IMR-90 (cell line): ENCODE results near the gene HOXB2. TPM values are rescaled to one million over a fixed set of nuclear protein-coding genes. Genes with fewer than 3 reads are reported as not detected.

Experiments
- ATAC-seq: fragments of 200-7000 bp; cut with Tn5 transposase; 2 replicates; pipeline ENCODE4 v1.9.1; 2020; ENCODE audit warnings: low read depth, mild to moderate bottlenecking, moderate library complexity
- BruUV-seq: library from RNA; stranded (reverse); fragments of 400-500 nt; replicated peaks from 2 replicates; lab custom pipeline; 2021; lab: Mats Ljungman, UMichigan
- CTCF ChIA-PET: fragments of 300-600 bp; formaldehyde crosslinking; extraction: SDS; loops from one replicate; lab custom pipeline; 2021; ENCODE audit warnings: antibody characterized with exemption; lab: Yijun Ruan, JAX
- POLR2A ChIA-PET: fragments of 300-600 bp; sonication (Branson Sonifier 250); formaldehyde crosslinking; loops from one replicate; lab custom pipeline; 2022; ENCODE audit warnings: antibody characterized with exemption; ENCODE audit not compliant: unreplicated experiment; lab: Charles Lee
- DNase-seq: peaks from one replicate; pipeline ENCODE4 v3.0.0; 2013
- H2AFZ ChIP-seq: replicated peaks from 2 replicates; pipeline ENCODE3; 2013; ENCODE audit warnings: low read length, mild to moderate bottlenecking; ENCODE audit not compliant: poor library complexity
- H2AK5ac ChIP-seq: 2 replicates; pipeline ENCODE4 v1.6.1; 2013; ENCODE audit warnings: low read depth, low read length, inconsistent platforms
- H2AK9ac ChIP-seq: replicated peaks from 2 replicates; pipeline ENCODE3; 2013; ENCODE audit warnings: mild to moderate bottlenecking, low read depth, low read length, moderate library complexity; ENCODE audit not compliant: poor library complexity
- H2BK120ac ChIP-seq: 2 replicates; pipeline ENCODE4 v1.6.1; 2013; ENCODE audit warnings: low read depth, low read length, inconsistent platforms
- H2BK15ac ChIP-seq: 3 replicates; pipeline ENCODE4 v1.6.1; 2013; ENCODE audit warnings: low read depth, low read length, inconsistent platforms
- H2BK20ac ChIP-seq: 2 replicates; pipeline ENCODE4 v1.6.1; 2013; ENCODE audit warnings: low read depth, mild to moderate bottlenecking, inconsistent platforms, low read length, moderate library complexity
- H2BK5ac ChIP-seq: 2 replicates; pipeline ENCODE4 v1.6.1; 2013; ENCODE audit warnings: mild to moderate bottlenecking, low read depth, low read length, inconsistent platforms; ENCODE audit not compliant: poor library complexity, severe bottlenecking
- H3K14ac ChIP-seq: replicated peaks from 2 replicates; pipeline ENCODE4 v1.6.1; 2013; ENCODE audit warnings: low read depth, low read length, inconsistent platforms
- H3K18ac ChIP-seq: 2 replicates; pipeline ENCODE4 v1.6.1; 2013; ENCODE audit warnings: low read depth, low read length, control low read depth
- H3K23ac ChIP-seq: 2 replicates; pipeline ENCODE4 v1.6.1; 2013; ENCODE audit warnings: low read depth, low read length, inconsistent platforms
- H3K27ac ChIP-seq: 2 replicates; pipeline ENCODE4 v1.5.1; 2013; ENCODE audit warnings: mild to moderate bottlenecking, control low read depth, low read length; ENCODE audit not compliant: insufficient read depth
- H3K27me3 ChIP-seq: 2 replicates; pipeline ENCODE4 v1.6.1; 2013; ENCODE audit warnings: low read length; ENCODE audit not compliant: control insufficient read depth, insufficient read depth
- H3K36me3 ChIP-seq: 2 replicates; pipeline ENCODE4 v1.6.1; 2013; ENCODE audit warnings: low read length, mixed read lengths; ENCODE audit not compliant: control insufficient read depth, insufficient read depth
- H3K4ac ChIP-seq: 2 replicates; pipeline ENCODE4 v1.6.1; 2013; ENCODE audit warnings: low read depth, low read length, inconsistent platforms
- H3K4me1 ChIP-seq: 2 replicates; pipeline ENCODE4 v1.6.1; 2013; ENCODE audit warnings: low read length, mixed read lengths; ENCODE audit not compliant: control insufficient read depth, insufficient read depth
- H3K4me2 ChIP-seq: 2 replicates; pipeline ENCODE4 v1.6.1; 2013; ENCODE audit warnings: low read depth, mild to moderate bottlenecking, control low read depth, low read length, moderate library complexity
- H3K4me3 ChIP-seq: 2 replicates; pipeline ENCODE4 v1.5.1; 2013; ENCODE audit warnings: low read depth, mild to moderate bottlenecking, control low read depth, low read length, moderate library complexity; ENCODE audit not compliant: insufficient read depth
- H3K56ac ChIP-seq: 2 replicates; pipeline ENCODE4 v1.6.1; 2013; ENCODE audit warnings: low read length, inconsistent platforms; ENCODE audit not compliant: insufficient read depth; ENCODE audit errors: extremely low read depth
- H3K79me1 ChIP-seq, 2 experiments: 2 replicates each; pipeline ENCODE4 v1.6.1; 2013; ENCODE audit warnings: low read length in 2 of 2, inconsistent platforms in 1 of 2, low read depth in 1 of 2
- H3K9ac ChIP-seq: 2 replicates; pipeline ENCODE4 v1.6.1; 2013; ENCODE audit warnings: low read depth, low read length, control low read depth
- H3K9me1 ChIP-seq: 2 replicates; pipeline ENCODE4 v1.6.1; 2013; ENCODE audit warnings: low read length, inconsistent platforms; ENCODE audit not compliant: insufficient read depth
- H3K9me3 ChIP-seq: 2 replicates; pipeline ENCODE4 v1.6.1; 2013; ENCODE audit warnings: low read length; ENCODE audit not compliant: control insufficient read depth, insufficient read depth
- H4K20me1 ChIP-seq: 2 replicates; pipeline ENCODE4 v1.6.1; 2013; ENCODE audit warnings: low read length, inconsistent platforms; ENCODE audit not compliant: insufficient read depth
- H4K5ac ChIP-seq: 2 replicates; pipeline ENCODE4 v1.6.1; 2013; ENCODE audit warnings: mild to moderate bottlenecking, low read depth, low read length, control low read depth
- H4K8ac ChIP-seq, 2 experiments: 2 replicates each; pipeline ENCODE4 v1.6.1; 2013; ENCODE audit warnings: low read depth in 2 of 2, low read length in 2 of 2, control low read depth in 1 of 2, inconsistent platforms in 1 of 2
- H4K91ac ChIP-seq: 2 replicates; pipeline ENCODE4 v1.6.1; 2013; ENCODE audit warnings: low read depth, low read length, inconsistent platforms; ENCODE audit not compliant: insufficient read depth
- BHLHE40 ChIP-seq: fragments of 150-350 bp; IDR thresholded peaks from 2 replicates; pipeline ENCODE4 v1.6.1; 2016; ENCODE audit warnings: mild to moderate bottlenecking, low read depth, low read length
- CEBPB ChIP-seq: IDR thresholded peaks from 2 replicates; pipeline ENCODE4 v1.6.1; 2012; ENCODE audit warnings: low read depth, low read length, improper control_type of control experiment
- CHD1 ChIP-seq: IDR thresholded peaks from 2 replicates; pipeline ENCODE4 v1.6.1; 2012; ENCODE audit warnings: low read depth, low read length, improper control_type of control experiment
- FOS ChIP-seq: fragments of 150-350 bp; IDR thresholded peaks from 2 replicates; pipeline ENCODE4 v1.6.1; 2016; ENCODE audit warnings: low read depth, low read length
- MAFK ChIP-seq: IDR thresholded peaks from 2 replicates; pipeline ENCODE4 v1.6.1; 2012; ENCODE audit warnings: low read depth, low read length, improper control_type of control experiment
- MAZ ChIP-seq: IDR thresholded peaks from 2 replicates; pipeline ENCODE4 v1.6.1; 2012; ENCODE audit warnings: low read depth, mild to moderate bottlenecking, low read length, improper control_type of control experiment, moderate library complexity, borderline replicate concordance
- RAD21 ChIP-seq: IDR thresholded peaks from 2 replicates; pipeline ENCODE4 v1.6.1; 2012; ENCODE audit warnings: low read length, improper control_type of control experiment
- RCOR1 ChIP-seq: IDR thresholded peaks from 2 replicates; pipeline ENCODE4 v1.6.1; 2012; ENCODE audit warnings: mild to moderate bottlenecking, low read length, improper control_type of control experiment; ENCODE audit not compliant: insufficient replicate concordance
- RFX5 ChIP-seq: IDR thresholded peaks from 2 replicates; pipeline ENCODE4 v1.8.0; 2012; ENCODE audit warnings: low read depth, mild to moderate bottlenecking, low read length, moderate library complexity
- SMC3 ChIP-seq: fragments of 150-350 bp; IDR thresholded peaks from 2 replicates; pipeline ENCODE4 v1.6.1; 2016; ENCODE audit warnings: low read depth, mild to moderate bottlenecking, antibody characterized with exemption, low read length, moderate library complexity
- WGBS, 2 experiments: methylation state at CpG; one replicate each; pipeline versions ENCODE4 v1.1.5 to v1.1.7; 2013; ENCODE audit warnings: missing lambda C conversion rate in 2 of 2; ENCODE audit not compliant: insufficient read length in 1 of 2; ENCODE audit errors: extremely low coverage in 2 of 2; 5-methylcytosine and 5-hydroxymethylcytosine counted together
- dilution Hi-C: fragments of 300-500 bp; cut with HindIII; formaldehyde crosslinking; loops from one replicate; pipeline ENCODE4 v1.14.3; 2018; ENCODE audit warnings: low sequenced_read_pairs; ENCODE audit not compliant: unreplicated experiment
- in situ Hi-C: fragments of 300-500 bp; cut with MboI; formaldehyde crosslinking; loops from 3 replicates; pipeline ENCODE4 v1.14.3; 2019; ENCODE audit warnings: low sequenced_read_pairs, inconsistent platforms, mixed read lengths
- intact Hi-C: fragments of 100-400 bp; cut with micrococcal nuclease; formaldehyde crosslinking; loops from 2 replicates; pipeline ENCODE4 v1.10.0; 2022
- polyA plus RNA-seq, 3 experiments: library from polyadenylated mRNA; depleted of rRNA; stranded (reverse); fragments of >200 nt; gene quantifications; 2 replicates each; pipeline ENCODE4 v1.2.3, GENCODE V29; 2012; ENCODE audit warnings: low replicate concordance in 1 of 3
- total RNA-seq: library from RNA; depleted of rRNA; stranded (reverse); fragments of >200 nt; gene quantifications from 2 replicates; pipeline ENCODE4 v1.2.3, GENCODE V29; 2012
- TF ChIP-seq, protein P1 (sequence below): fragments of 150-350 bp; IDR thresholded peaks from 2 replicates; pipeline ENCODE4 v1.6.1; 2016; ENCODE audit warnings: low read depth, mild to moderate bottlenecking, low read length, moderate library complexity, borderline replicate concordance
- TF ChIP-seq, protein P2 (sequence below): fragments of 150-350 bp; IDR thresholded peaks from 2 replicates; pipeline ENCODE4 v1.6.1; 2017; ENCODE audit warnings: mild to moderate bottlenecking, antibody characterized with exemption, low read length, low read depth

The HOXB2 gene
- total and polyA plus RNA-seq, 2 of the 4 experiments (the other 2 are of a cell fraction), result 2.7 to 29.9 TPM

DNA sequence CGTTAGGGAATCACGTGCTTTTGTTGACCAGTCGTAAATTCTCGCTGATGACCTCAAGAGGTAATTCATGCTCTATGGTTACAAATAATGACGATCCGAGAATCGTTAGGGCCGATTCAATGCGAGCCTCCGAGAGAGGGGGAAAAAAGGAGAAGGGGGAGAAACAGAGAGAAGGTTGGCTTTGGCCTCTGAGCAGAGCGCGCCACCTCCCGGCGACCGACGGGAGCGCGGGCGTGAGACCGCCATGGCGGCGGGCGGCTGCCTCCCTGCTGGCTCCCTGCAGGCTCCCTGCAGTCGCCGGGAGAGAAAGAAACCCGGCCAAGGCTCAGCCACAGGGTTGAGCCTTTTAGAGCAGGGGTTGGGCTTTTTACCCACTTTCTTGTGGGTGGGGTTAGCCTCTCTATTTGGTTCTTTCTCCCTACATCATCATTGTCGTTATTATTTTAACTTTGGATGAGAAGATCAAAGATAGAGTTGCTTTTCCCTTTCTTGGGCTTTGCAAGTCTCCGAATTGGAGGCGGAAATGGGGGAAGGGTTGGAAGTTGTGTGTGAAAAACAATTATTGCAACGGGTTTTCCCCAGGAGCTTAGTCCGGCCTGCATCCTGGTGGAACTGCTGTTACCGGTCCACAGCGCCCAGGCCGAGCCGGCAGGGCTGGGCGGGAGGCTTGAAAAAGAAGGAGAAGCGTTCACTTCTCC is 49.1 kb upstream of the HOXB2 start (continued):
- TF ChIP-seq BHLHE40 (peak; percentile 57; the same call in 1 of the 2 replicates), CHD1 (0 out of 2 replicates have a peak, but pooled peaks have one; percentile 70), RAD21 (peak; percentile 93)

DNA sequence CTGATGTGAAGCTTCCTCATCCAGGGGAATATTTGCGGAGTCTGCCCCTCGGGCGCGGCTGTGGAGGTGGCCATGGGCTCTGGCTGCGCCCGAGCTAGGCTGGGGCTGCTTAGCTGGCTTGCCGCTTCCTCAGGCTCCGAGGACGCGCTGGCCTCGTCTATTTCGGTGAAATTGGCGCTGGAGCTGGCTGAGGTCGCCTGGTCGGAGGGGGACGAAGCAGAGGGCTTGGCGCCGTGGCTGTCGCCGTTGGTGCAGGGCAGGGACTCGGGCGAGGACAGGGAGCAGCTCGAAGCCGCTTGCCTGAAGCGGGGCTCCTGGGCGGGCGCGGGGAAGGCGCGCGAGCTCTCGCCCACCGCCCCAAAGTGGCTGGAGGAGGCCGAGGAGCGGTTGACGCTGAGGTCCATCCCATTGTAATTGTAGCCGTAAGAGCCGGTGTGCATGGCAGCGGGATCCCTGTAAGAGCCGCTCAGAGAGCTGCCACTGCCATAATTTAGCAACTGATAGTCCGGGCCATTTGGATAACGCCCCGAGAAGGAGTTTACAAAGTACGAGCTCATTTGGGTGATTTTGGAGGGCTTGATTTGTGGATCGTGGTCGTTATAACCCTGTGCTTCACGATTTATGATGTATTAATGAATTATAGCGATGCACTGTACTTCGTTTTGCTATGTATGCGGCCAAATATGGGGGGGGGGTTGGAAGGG is 48.4 kb upstream of the HOXB2 start, which contains the start of gene HOXB5:
TSS of gene HOXB5 (minus strand) at position 654 of the 704 bp plus-strand sequence. CDS start at position 557, 97 bp downstream.
- Histone ChIP-seq H2AK5ac (peak within 1 kb of the TSS; percentile 85), H3K9me3 (no peaks in the 10 kb centered on the region), H2BK20ac (peak within 1 kb of the TSS; percentile 53), H2BK5ac (peak within 1 kb of the TSS; percentile 99), H3K9me1 (no peaks in the 10 kb centered on the region), H3K18ac (peak within 1 kb of the TSS; percentile 81), H3K23ac (peak within 1 kb of the TSS; percentile 99), H3K4me3 (peak within 1 kb of the TSS; percentile 91), H3K56ac (peak within 1 kb of the TSS; percentile 100), H3K4me1 (peaks cover 9% of the 10 kb centered on the region), H2BK15ac (peak within 1 kb of the TSS; percentile 77; the same call in 2 of the 3 replicates), H3K27me3 (no peaks in the 10 kb centered on the region), H3K79me1 (peaks cover 0 to 1% of the 10 kb centered on the region in 2 experiments; a peak in 2 of 4 replicates), H2BK120ac (peak within 1 kb of the TSS; percentile 93), H4K8ac (peak within 1 kb of the TSS; percentile 81 to 99), H3K4ac (peak within 1 kb of the TSS; percentile 95), H4K5ac (peak within 1 kb of the TSS; percentile 78), H3K27ac (peak within 1 kb of the TSS; percentile 99), H3K36me3 (peaks cover 14% of the 10 kb centered on the region; the same call in 1 of the 2 replicates), H4K20me1 (peaks cover 7% of the 10 kb centered on the region; the same call in 1 of the 2 replicates), H2AK9ac (peak within 1 kb of the TSS; percentile 94), H3K9ac (peak within 1 kb of the TSS; percentile 100), H4K91ac (peak within 1 kb of the TSS; percentile 99), H3K14ac (peak within 1 kb of the TSS; percentile 98), H2AFZ (peak within 1 kb of the TSS; percentile 78), H3K4me2 (peak within 1 kb of the TSS; percentile 83)
- 0% methylated on average over 38 of the region's 50 CpGs; no CpG with 5 or more reads in 1 of the 2 experiments for WGBS, 2 experiments
- in situ Hi-C loops, result loop anchor here (10.0 kb wide), 1 partner anchor 568 kb away; no protein-coding TSS in a partner anchor
- BruUV-seq, result no TSS peak
- POLR2A ChIA-PET, result interaction anchor here (0.6 to 3.1 kb wide), 7 partner anchors 24 to 257 kb away, joined by 3 to 14 read pairs (median 4); no protein-coding TSS in a partner anchor
- ATAC-seq (no peak), DNase-seq (peak; percentile 22)
- dilution Hi-C loops, result no loop called here
- intact Hi-C loops, result loop anchor here (1.0 to 2.0 kb wide), 2 partner anchors 22 to 257 kb away; no protein-coding TSS in a partner anchor
- CTCF ChIA-PET, result interaction anchor here (0.6 to 1.8 kb wide), 7 partner anchors 10 to 289 kb away, joined by 3 to 6 read pairs (median 3); no protein-coding TSS in a partner anchor
- TF ChIP-seq MAZ (no peak), RFX5 (no peak), RCOR1 (no peak), BHLHE40 (no peak), FOS (no peak), CEBPB (no peak), SMC3 (no peak), RAD21 (no peak), MAFK (no peak)
- TF ChIP-seq, protein P1, sequence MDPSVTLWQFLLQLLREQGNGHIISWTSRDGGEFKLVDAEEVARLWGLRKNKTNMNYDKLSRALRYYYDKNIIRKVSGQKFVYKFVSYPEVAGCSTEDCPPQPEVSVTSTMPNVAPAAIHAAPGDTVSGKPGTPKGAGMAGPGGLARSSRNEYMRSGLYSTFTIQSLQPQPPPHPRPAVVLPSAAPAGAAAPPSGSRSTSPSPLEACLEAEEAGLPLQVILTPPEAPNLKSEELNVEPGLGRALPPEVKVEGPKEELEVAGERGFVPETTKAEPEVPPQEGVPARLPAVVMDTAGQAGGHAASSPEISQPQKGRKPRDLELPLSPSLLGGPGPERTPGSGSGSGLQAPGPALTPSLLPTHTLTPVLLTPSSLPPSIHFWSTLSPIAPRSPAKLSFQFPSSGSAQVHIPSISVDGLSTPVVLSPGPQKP, result no peak
- TF ChIP-seq, protein P2, sequence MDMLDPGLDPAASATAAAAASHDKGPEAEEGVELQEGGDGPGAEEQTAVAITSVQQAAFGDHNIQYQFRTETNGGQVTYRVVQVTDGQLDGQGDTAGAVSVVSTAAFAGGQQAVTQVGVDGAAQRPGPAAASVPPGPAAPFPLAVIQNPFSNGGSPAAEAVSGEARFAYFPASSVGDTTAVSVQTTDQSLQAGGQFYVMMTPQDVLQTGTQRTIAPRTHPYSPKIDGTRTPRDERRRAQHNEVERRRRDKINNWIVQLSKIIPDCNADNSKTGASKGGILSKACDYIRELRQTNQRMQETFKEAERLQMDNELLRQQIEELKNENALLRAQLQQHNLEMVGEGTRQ, result no peak
